H1 (cell line): ENCODE measurements around the gene POLR3K. TPM values are rescaled to one million over a fixed set of nuclear protein-coding genes. Genes with fewer than 3 reads are reported as not detected.

ENCODE experiments used
- CTCF ChIA-PET: fragments of 300-600 bp; sonication (Branson Sonifier 250); formaldehyde crosslinking; loops from one replicate; lab custom pipeline; 2021; ENCODE audit not compliant: partially characterized antibody; lab: Charles Lee
- POLR2A ChIA-PET: fragments of 300-600 bp; sonication (Branson Sonifier 250); formaldehyde crosslinking; loops from one replicate; lab custom pipeline; 2021; ENCODE audit warnings: inconsistent platforms; ENCODE audit not compliant: partially characterized antibody; lab: Charles Lee
- DNase-seq, 2 experiments: peaks; one replicate each; pipeline versions ENCODE4 v3.0.0 to v3.0.0-alpha.2; 2010 to 2022; ENCODE audit warnings: low spot score in 2 of 2, low read depth in 1 of 2, mixed read lengths in 1 of 2
- FAIRE-seq: peaks from 2 replicates; lab custom pipeline; 2011; peaks lifted over from hg19 to GRCh38; lab: Jason Lieb, UNC
- H2AFZ ChIP-seq: 2 replicates; pipeline ENCODE4 v1.8.1; 2012; ENCODE audit warnings: low read length, inconsistent platforms
- H2AK5ac ChIP-seq: 2 replicates; pipeline ENCODE4 v1.6.1; 2013; ENCODE audit warnings: low read depth, low read length
- H2BK120ac ChIP-seq: replicated peaks from 2 replicates; pipeline ENCODE3; 2013; ENCODE audit warnings: low read depth, low read length, inconsistent platforms
- H2BK12ac ChIP-seq: 2 replicates; pipeline ENCODE4 v1.6.1; 2013; ENCODE audit warnings: low read depth, low read length
- H2BK15ac ChIP-seq: 2 replicates; pipeline ENCODE4 v1.6.1; 2013; ENCODE audit warnings: low read length
- H2BK20ac ChIP-seq: 2 replicates; pipeline ENCODE4 v1.6.1; 2013; ENCODE audit warnings: low read length
- H2BK5ac ChIP-seq: 2 replicates; pipeline ENCODE4 v1.6.1; 2013; ENCODE audit warnings: low read depth, low read length
- H3K14ac ChIP-seq: 2 replicates; pipeline ENCODE4 v1.6.1; 2013; ENCODE audit warnings: inconsistent platforms; ENCODE audit not compliant: insufficient read length
- H3K18ac ChIP-seq: 2 replicates; pipeline ENCODE4 v1.6.1; 2013; ENCODE audit warnings: low read length; ENCODE audit errors: extremely low read depth
- H3K23ac ChIP-seq: 2 replicates; pipeline ENCODE4 v1.6.1; 2013; ENCODE audit warnings: inconsistent platforms; ENCODE audit not compliant: insufficient read length
- H3K23me2 ChIP-seq: 2 replicates; pipeline ENCODE4 v1.6.1; 2013; ENCODE audit warnings: low read depth, low read length
- H3K27ac ChIP-seq: 2 replicates; pipeline ENCODE4 v1.6.1; 2011; ENCODE audit warnings: low read depth, low read length, inconsistent platforms
- H3K27me3 ChIP-seq, 4 experiments: replicated peaks in 1 of 4; 1 replicate in 1 of 4; 2 replicates in 3 of 4; pipeline versions ENCODE4 v1.6.1 to v1.8.1; 2011 to 2013; ENCODE audit warnings: low read length in 3 of 4, mild to moderate bottlenecking in 3 of 4, inconsistent platforms in 2 of 4, mixed read lengths in 2 of 4, moderate library complexity in 1 of 4; ENCODE audit not compliant: control insufficient read depth in 3 of 4, insufficient read depth in 3 of 4; ENCODE audit errors: extremely low read depth in 1 of 4
- H3K36me3 ChIP-seq, 4 experiments: 2 replicates each; pipeline versions ENCODE4 v1.6.1 to v1.8.1; 2011 to 2013; ENCODE audit warnings: mild to moderate bottlenecking in 4 of 4, low read length in 3 of 4, moderate library complexity in 2 of 4, control low read depth in 1 of 4, inconsistent platforms in 1 of 4; ENCODE audit not compliant: insufficient read depth in 4 of 4, control insufficient read depth in 2 of 4
- H3K4ac ChIP-seq: replicated peaks from 2 replicates; pipeline ENCODE3; 2013; ENCODE audit warnings: low read length, low read depth, mixed read lengths, inconsistent platforms; ENCODE audit not compliant: insufficient read length
- H3K4me1 ChIP-seq, 4 experiments: replicated peaks in 1 of 4; 1 replicate in 1 of 4; 2 replicates in 3 of 4; pipeline versions ENCODE4 v1.6.1 to v1.8.1; 2011 to 2013; ENCODE audit warnings: low read length in 3 of 4, inconsistent platforms in 2 of 4, mixed read lengths in 1 of 4; ENCODE audit not compliant: insufficient read depth in 4 of 4, control insufficient read depth in 3 of 4
- H3K4me2 ChIP-seq, 2 experiments: 2 replicates each; pipeline versions ENCODE4 v1.6.1 to v1.8.1; 2011 to 2013; ENCODE audit warnings: low read depth in 2 of 2, low read length in 2 of 2, control low read depth in 1 of 2, inconsistent platforms in 1 of 2, mild to moderate bottlenecking in 1 of 2; ENCODE audit not compliant: insufficient read depth in 1 of 2
- H3K4me3 ChIP-seq, 4 experiments: fragments of 200-600, 300-600 bp in 1 of 4; sonication (generic), shearing (Covaris generic), sonication (Bioruptor Twin) in 1 of 4; 2 replicates each; pipeline versions ENCODE4 v1.5.1 to v1.8.1; 2011 to 2016; ENCODE audit warnings: low read length in 4 of 4, low read depth in 3 of 4, control low read depth in 2 of 4, inconsistent platforms in 2 of 4, mild to moderate bottlenecking in 2 of 4, mixed read lengths in 1 of 4, moderate library complexity in 1 of 4; ENCODE audit not compliant: insufficient read depth in 2 of 4; ENCODE audit errors: extremely low read depth in 1 of 4
- H3K56ac ChIP-seq: replicated peaks from 2 replicates; pipeline ENCODE3; 2013; ENCODE audit warnings: low read depth, mild to moderate bottlenecking, mixed read lengths, low read length, inconsistent platforms; ENCODE audit not compliant: insufficient read length
- H3K79me1 ChIP-seq: 2 replicates; pipeline ENCODE4 v1.6.1; 2013; ENCODE audit warnings: low read depth, low read length, control low read depth
- H3K79me2 ChIP-seq, 2 experiments: 2 replicates each; pipeline versions ENCODE4 v1.6.1 to v1.8.1; 2012 to 2013; ENCODE audit warnings: low read length in 2 of 2, mild to moderate bottlenecking in 2 of 2, inconsistent platforms in 1 of 2; ENCODE audit not compliant: insufficient read depth in 2 of 2, control insufficient read depth in 1 of 2
- H3K9ac ChIP-seq, 4 experiments: replicated peaks in 1 of 4; 1 replicate in 1 of 4; 2 replicates in 3 of 4; pipeline versions ENCODE4 v1.6.1 to v1.8.1; 2011 to 2013; ENCODE audit warnings: low read depth in 3 of 4, low read length in 3 of 4, control low read depth in 2 of 4, mild to moderate bottlenecking in 2 of 4, moderate library complexity in 2 of 4, inconsistent platforms in 1 of 4; ENCODE audit errors: extremely low read depth in 1 of 4
- H3K9me3 ChIP-seq, 2 experiments: 2 replicates each; pipeline versions ENCODE4 v1.6.1 to v1.8.1; 2012 to 2013; ENCODE audit warnings: mild to moderate bottlenecking in 2 of 2, moderate library complexity in 2 of 2, control low read depth in 1 of 2, inconsistent platforms in 1 of 2, low read depth in 1 of 2, low read length in 1 of 2, mixed read lengths in 1 of 2; ENCODE audit not compliant: insufficient read depth in 2 of 2
- H4K20me1 ChIP-seq, 2 experiments: replicated peaks in 1 of 2; 2 replicates each; pipeline versions ENCODE3 to v1.8.1; 2011 to 2013; ENCODE audit warnings: inconsistent platforms in 2 of 2, low read length in 2 of 2, mild to moderate bottlenecking in 1 of 2; ENCODE audit not compliant: insufficient read depth in 2 of 2, control insufficient read depth in 1 of 2
- H4K5ac ChIP-seq: 2 replicates; pipeline ENCODE4 v1.6.1; 2013; ENCODE audit warnings: low read length, low read depth, mixed read lengths, inconsistent platforms; ENCODE audit not compliant: insufficient read length
- H4K8ac ChIP-seq: 2 replicates; pipeline ENCODE4 v1.8.0; 2013; ENCODE audit warnings: mild to moderate bottlenecking, moderate library complexity, low read length, inconsistent platforms; ENCODE audit not compliant: insufficient read depth; ENCODE audit errors: extremely low read depth
- H4K91ac ChIP-seq: replicated peaks from 2 replicates; pipeline ENCODE3; 2013; ENCODE audit warnings: low read length, mixed read lengths, inconsistent platforms; ENCODE audit not compliant: insufficient read length
- BACH1 ChIP-seq: IDR thresholded peaks from 2 replicates; pipeline ENCODE4 v1.6.1; 2012; ENCODE audit warnings: low read length, improper control_type of control experiment
- EGR1 ChIP-seq: IDR thresholded peaks from 2 replicates; pipeline ENCODE4 v1.6.1; 2011; ENCODE audit warnings: low read depth, low read length, borderline replicate concordance
- GTF2F1 ChIP-seq: IDR thresholded peaks from 2 replicates; pipeline ENCODE4 v1.6.1; 2012; ENCODE audit warnings: low read depth, low read length, improper control_type of control experiment, borderline replicate concordance
- PHF8 ChIP-seq: fragments of 200-600 bp; sonication (generic); conservative IDR thresholded peaks from 2 replicates; pipeline ENCODE4 v1.7.1; 2012; ENCODE audit warnings: low read depth, mild to moderate bottlenecking, inconsistent platforms, low read length, moderate library complexity
- RBBP5 ChIP-seq: IDR thresholded peaks from 2 replicates; pipeline ENCODE4 v1.7.1; 2012; ENCODE audit warnings: low read depth, mild to moderate bottlenecking, inconsistent platforms, low read length, moderate library complexity, borderline replicate concordance
- RNF2 ChIP-seq: fragments of 200-900, 300-1000 bp; sonication (generic); IDR thresholded peaks from 2 replicates; pipeline ENCODE4 v1.7.1; 2016; ENCODE audit warnings: borderline replicate concordance, low read depth, mild to moderate bottlenecking, antibody characterized with exemption, low read length; ENCODE audit not compliant: poor library complexity, severe bottlenecking; ENCODE audit errors: missing control alignments
- TAF1 ChIP-seq: IDR thresholded peaks from 2 replicates; pipeline ENCODE4 v1.6.1; 2011; ENCODE audit warnings: mild to moderate bottlenecking, low read depth, low read length
- WGBS, 2 experiments: shearing (Covaris generic) in 1 of 2; methylation state at CpG; one replicate each; pipeline versions ENCODE4 v1.1.6 to v1.1.7; 2013 to 2015; ENCODE audit warnings: low lambda C conversion rate in 2 of 2, mixed read lengths in 2 of 2, inconsistent platforms in 1 of 2, low coverage in 1 of 2, missing lambda C conversion rate in 1 of 2; ENCODE audit not compliant: insufficient replicate concordance in 2 of 2, insufficient coverage in 1 of 2, insufficient read length in 1 of 2; ENCODE audit errors: extremely low coverage in 1 of 2, missing lambda C conversion rate in 1 of 2; 5-methylcytosine and 5-hydroxymethylcytosine counted together
- polyA plus RNA-seq, 7 experiments: library from polyadenylated mRNA; depleted of rRNA in 3 of 7; stranded (reverse) in 5 of 7; unstranded in 2 of 7; fragments of >200 nt in 5 of 7; fragments of 200-250 nt in 2 of 7; gene quantifications; 1 replicate in 5 of 7; 2 replicates in 1 of 7; 4 replicates in 1 of 7; pipeline versions ENCODE4 v1.2.1 to v1.2.3, GENCODE V29; 2011 to 2013; ENCODE audit warnings: missing spikeins in 2 of 7, mixed read lengths in 2 of 7
- total RNA-seq: library from RNA; stranded (reverse); fragmentation: NEBNext Ultra II Directional; extraction: Animal tissue kit (Norgen Biotek cat#: 25700); gene quantifications from 2 replicates; pipeline ENCODE4 v1.2.1, GENCODE V29; 2021

POLR3K gene
- total and polyA plus RNA-seq, 2 of the 8 experiments (the other 6 are each of a cell fraction or from before 2014, with no cell fraction given): 45.4 to 80.5 TPM

- no peaks in the 10 kb centered on the region for H3K4me1 ChIP-seq
- H3K9me3 ChIP-seq: no peaks in the 10 kb centered on the region; a peak in 1 of 4 replicates
- no peak overlapping the region for H3K4ac ChIP-seq
- no peaks in the 10 kb centered on the region for H3K27me3 ChIP-seq
- no peak overlapping the region for H2BK120ac ChIP-seq
- H3K23ac ChIP-seq: no peak overlapping the region
- H4K20me1 ChIP-seq: peaks cover 0 to 18% of the 10 kb centered on the region in 2 experiments
- no peak overlapping the region for H3K27ac ChIP-seq
- H2AK5ac ChIP-seq: no peak overlapping the region
- peaks cover 2% of the 10 kb centered on the region; the same call in 1 of the 2 replicates for H3K79me1 ChIP-seq
- TF ChIP-seq RNF2: no peak
- TF ChIP-seq PHF8: no peak
- no peak for TF ChIP-seq TAF1
- TF ChIP-seq GTF2F1: no peak
- no peak for TF ChIP-seq EGR1
- no peak for TF ChIP-seq BACH1
- no peak for TF ChIP-seq RBBP5
- no peak overlapping the region for H4K91ac ChIP-seq
- H3K4me3 ChIP-seq: no peak overlapping the region
- no peak overlapping the region for H4K8ac ChIP-seq
- WGBS, 2 experiments: 97% methylated on average over 4 of the region's 4 CpGs; no CpG with 5 or more reads in 1 of the 2 experiments
- no peak overlapping the region for H3K14ac ChIP-seq
- H2BK20ac ChIP-seq: no peak overlapping the region
- FAIRE-seq (no peak), DNase-seq (no peak)
- no peak overlapping the region for H4K5ac ChIP-seq
- H3K79me2 ChIP-seq: peaks cover 0 to 2% of the 10 kb centered on the region in 2 experiments; a peak in 1 of 4 replicates
- CTCF ChIA-PET: interaction anchor here (0.7 kb wide), 1 partner anchor 76 kb away, joined by 3 read pairs; no protein-coding TSS in a partner anchor
- no peak overlapping the region for H2BK5ac ChIP-seq
- H3K9ac ChIP-seq: no peak overlapping the region
- no peak overlapping the region for H2AFZ ChIP-seq
- peaks cover 21 to 65% (median 50%) of the 10 kb centered on the region in 4 experiments for H3K36me3 ChIP-seq
- H3K18ac ChIP-seq: no peak overlapping the region
- no peaks in the 10 kb centered on the region for H3K23me2 ChIP-seq
- no peak overlapping the region for H2BK15ac ChIP-seq
- no peak overlapping the region for H2BK12ac ChIP-seq
- no peak overlapping the region for H3K56ac ChIP-seq
- POLR2A ChIA-PET: interaction anchor here (1.1 to 1.3 kb wide), 2 partner anchors 20 to 21 kb away, joined by 3 read pairs; no protein-coding TSS in a partner anchor
- H3K4me2 ChIP-seq: no peak overlapping the region
These were observed 10.7 kb downstream of the POLR3K start for GRCh38 chr16:42691-43090.
